GM20431 (cell line): Measurements from ENCODE around the gene NXPH1.

Experiments used
- in situ Hi-C: fragments of 300-500 bp; cut with MseI, MboI; formaldehyde crosslinking; loops from one replicate; pipeline ENCODE4 v1.15.0; 2020; ENCODE audit warnings: low sequenced_read_pairs; ENCODE audit not compliant: unreplicated experiment

Gene NXPH1

GRCh38 chr7:8435590-8436545 is 2.5 kb downstream of the NXPH1 start:
- in situ Hi-C loops, result loop anchor here (25.0 kb wide), 2 partner anchors 276 to 1976 kb away; no protein-coding TSS in a partner anchor

DNA sequence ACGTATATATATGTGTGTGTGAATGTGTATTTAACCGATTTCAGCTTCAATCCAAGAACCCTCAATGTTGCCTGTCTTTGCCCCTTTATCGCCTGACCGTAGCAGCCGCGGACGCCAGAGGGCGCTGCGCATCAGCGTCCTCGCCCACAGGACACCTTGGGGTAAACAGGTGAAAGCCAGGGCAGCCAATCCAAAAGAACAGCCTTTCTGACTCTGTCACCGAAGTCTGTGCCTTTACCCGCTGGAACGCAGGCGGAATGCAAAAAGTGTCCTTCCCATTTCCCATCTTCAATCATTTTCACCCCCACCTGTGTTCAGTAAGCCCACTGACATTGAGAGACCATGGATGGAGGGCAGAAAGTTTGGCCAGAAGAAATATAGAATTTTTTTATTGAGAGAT is 3.6 kb downstream of the NXPH1 start:
- in situ Hi-C loops, result loop anchor here (25.0 kb wide), 2 partner anchors 275 to 1975 kb away; no protein-coding TSS in a partner anchor

DNA sequence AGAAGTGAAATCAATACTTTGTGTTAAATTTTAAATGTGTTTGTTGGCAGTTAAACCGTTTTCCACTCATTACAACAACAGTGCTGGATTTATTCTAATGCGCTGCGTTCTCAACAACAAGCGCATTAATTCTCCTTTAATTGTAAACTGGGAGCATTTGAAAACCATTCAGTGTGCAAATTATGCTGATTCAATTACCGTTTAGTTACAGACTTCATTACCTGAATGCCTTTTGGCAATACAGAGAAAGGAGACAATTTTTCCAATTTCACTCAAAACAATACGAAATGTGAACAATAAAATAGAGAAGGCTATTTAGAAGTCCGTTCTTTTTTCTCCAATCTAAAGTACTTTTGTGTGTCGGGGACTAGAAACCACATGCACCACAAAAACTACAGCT is 4.2 kb downstream of the NXPH1 start:
- in situ Hi-C loops, result loop anchor here (25.0 kb wide), 2 partner anchors 275 to 1975 kb away; no protein-coding TSS in a partner anchor

DNA sequence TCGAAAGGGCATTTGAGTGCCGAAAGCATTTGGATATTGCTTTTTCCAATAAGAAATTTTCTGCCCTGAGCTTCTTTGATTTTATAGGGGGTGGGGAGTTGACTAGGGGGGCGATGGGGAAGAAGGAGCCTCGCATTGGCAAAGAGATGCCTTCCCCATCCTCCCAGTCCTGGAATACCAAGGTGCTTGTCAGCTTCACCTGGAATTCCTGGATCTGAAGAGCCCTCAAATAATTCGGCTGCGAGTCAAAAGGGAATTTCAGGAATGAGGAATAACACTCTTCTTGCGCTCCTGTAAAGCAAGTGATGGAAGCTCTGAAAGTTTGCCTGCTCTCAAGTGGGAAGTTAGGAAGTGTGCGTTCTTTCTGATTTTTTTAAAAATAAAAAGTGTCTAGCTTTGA is 7.3 kb downstream of the NXPH1 start:
- in situ Hi-C loops, result loop anchor here (25.0 kb wide), 2 partner anchors 272 to 1972 kb away; no protein-coding TSS in a partner anchor

DNA sequence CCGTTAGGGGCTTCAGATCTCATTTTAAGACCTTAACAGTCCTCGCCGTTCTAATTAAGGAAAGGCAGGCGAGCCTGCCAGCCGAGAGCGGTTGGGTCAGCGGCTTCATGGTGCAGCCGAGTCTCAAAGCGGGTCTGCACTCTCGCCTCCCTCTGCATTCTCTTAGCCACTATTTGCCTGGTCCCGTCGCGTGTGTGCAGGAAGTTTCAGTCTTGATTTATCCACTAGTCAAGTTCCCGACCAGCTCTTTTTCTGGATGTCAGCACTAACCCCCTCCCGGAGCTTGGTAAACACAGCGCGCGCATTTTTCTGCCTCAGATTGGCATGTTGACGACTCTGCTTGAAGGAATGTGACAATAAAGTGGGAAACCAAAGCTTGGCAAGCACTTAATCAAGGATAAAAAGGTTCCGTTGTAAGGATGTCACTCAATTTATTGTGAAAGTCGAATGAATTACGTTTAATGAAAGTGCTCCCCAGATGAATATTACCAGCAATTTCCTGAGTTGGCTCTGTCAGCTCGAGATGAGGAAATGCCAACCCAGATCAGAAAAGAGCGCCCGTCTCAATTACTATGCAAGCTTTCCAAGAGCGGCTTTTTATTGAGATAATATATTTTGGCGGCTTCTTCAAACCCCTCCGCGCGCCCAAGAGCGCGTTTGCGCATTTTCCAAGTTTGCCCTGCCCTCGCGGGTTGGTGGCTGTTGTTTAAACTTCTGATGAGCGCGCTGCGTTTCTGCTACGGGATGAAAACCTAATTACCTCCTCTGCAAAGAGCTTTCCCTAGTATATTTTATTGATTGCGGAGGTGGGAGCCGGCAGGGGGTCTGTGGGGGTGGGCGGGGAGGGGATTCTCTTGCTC is 7.9 kb downstream of the NXPH1 start:
- in situ Hi-C loops, result loop anchor here (25.0 kb wide), 2 partner anchors 271 to 1971 kb away; no protein-coding TSS in a partner anchor

GRCh38 chr7:8442051-8442813 is 8.8 kb downstream of the NXPH1 start:
- in situ Hi-C loops, result loop anchor here (25.0 kb wide), 2 partner anchors 270 to 1970 kb away; no protein-coding TSS in a partner anchor

GRCh38 chr7:8442814-8443304 is 9.4 kb downstream of the NXPH1 start:
- in situ Hi-C loops, result loop anchor here (25.0 kb wide), 2 partner anchors 269 to 1969 kb away; no protein-coding TSS in a partner anchor

DNA sequence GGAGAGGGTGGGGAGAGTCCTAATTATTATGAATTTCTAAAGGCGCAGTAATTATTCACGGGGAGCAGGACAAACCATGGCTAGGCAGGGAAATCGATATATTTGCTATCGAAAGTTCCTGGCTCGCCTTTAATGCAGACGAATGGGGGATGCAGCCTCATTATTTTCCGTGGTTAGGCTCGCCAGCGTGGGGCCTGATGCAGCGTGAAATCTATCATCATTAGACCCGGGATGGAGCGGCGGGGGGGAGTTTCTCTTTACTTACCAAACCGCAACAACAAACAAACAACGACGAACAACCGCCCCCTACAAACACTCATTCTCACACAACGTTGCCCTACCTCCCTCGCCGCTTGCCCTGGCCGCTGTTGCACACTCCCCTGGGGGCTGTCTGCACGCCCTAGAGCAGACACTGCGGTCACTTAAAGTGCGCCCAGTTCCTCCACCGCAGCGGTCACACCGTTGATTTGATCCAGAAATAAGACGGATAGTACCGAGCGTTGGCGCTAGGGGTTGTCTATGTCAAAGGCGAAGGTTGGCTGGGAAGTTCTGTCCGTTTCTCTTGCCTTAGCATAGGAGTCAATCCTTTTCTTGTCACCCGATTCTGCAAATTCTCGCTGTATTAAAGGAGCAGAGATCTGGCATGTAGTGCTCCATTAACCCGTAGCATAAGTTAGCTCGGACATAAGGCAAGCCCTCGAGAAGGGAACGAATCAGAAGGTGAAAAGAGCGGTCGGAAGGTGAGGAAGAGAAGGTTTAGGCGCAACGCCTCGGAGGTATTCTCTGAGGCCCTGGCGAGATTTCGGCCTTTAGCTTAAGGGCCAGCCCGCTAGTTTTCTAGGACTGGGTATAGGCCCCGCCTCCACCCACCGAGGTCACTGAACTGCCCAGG is 10.4 kb downstream of the NXPH1 start:
- in situ Hi-C loops, result loop anchor here (25.0 kb wide), 2 partner anchors 268 to 1968 kb away; no protein-coding TSS in a partner anchor

- in situ Hi-C loops, result loop anchor here (25.0 kb wide), 2 partner anchors 268 to 1968 kb away; no protein-coding TSS in a partner anchor
These were observed 11.0 kb downstream of the NXPH1 start for GRCh38 chr7:8444468-8444769.

DNA sequence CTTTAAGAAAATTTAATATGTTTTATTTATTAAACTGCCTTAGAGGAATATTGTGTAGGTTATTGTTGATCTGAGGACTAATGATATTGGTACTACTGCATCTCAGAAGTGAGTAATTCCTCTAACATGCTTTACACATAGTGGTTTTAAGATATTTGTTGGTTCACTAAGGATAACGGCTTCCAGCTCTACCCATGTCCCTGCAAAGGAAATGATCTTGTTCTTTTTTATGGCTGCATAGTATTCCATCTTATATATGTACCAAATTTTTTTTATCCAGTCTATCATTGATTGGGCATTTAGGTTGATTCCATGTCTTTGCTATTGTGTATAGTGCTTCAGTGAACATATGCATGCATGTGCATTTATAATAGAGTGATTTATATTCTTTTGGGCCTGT is 20.1 kb downstream of the NXPH1 start:
- in situ Hi-C loops, result no loop called here

DNA sequence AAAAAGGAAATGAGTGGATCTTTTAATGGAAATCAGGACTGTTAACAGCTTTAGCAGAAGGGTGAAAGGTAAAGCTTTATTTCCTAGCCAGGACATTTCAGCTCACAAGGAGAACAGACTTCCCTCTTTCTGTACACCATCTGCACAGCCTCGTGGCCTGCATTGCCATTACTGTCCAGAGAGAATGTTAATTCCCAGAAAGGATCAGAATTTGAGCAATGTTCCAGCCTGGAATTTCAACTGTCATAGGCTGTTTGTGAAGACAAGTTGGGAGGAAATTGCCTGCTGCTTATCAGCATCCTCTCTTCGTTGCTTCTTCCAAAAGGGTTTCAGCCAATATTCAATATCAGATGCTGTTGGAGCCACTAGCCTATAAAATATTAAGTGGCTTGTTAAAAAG is 22.0 kb downstream of the NXPH1 start:
- in situ Hi-C loops, result no loop called here

- in situ Hi-C loops, result no loop called here
These were observed 28.9 kb downstream of the NXPH1 start for GRCh38 chr7:8462309-8462708.

DNA sequence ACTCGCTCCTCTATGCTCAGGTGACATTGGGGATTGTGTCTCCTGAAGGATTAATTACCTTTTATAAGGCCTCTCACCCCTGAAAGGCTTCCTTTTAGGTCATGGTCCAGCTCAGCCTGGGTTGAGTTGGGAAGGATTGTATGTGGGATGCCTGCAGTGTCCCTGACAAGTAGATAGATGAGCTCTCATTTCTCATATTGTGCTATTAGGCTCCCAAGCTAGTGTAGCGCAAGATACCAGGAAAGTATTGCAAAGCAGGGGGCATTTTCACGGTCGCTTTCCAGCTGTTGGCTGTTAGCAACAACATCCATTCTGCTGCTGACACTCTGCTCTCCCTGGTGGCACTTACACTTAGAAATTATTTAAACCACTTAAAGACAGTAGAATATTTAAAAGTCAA is 31.9 kb downstream of the NXPH1 start:
- in situ Hi-C loops, result no loop called here

DNA sequence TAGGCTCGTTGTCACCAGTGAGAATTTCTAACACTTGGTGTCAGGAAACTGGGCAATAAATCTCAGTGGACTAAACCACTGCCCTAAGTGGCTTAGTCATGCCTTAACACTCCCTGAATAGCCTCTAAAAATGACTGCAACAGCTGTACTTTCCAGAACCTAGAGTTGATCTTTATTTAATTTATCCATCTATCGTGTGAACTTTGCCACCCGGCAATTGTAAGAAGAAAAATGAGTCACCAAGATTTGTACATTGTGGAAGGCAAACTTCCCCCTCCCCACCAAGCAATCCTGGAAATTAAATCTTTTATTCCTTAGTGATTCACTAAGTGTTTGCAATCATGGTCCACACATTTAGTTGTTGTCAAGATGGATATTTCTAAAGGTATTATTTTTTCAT is 47.1 kb downstream of the NXPH1 start:
- in situ Hi-C loops, result no loop called here

GRCh38 chr7:8481096-8481495 is 47.7 kb downstream of the NXPH1 start:
- in situ Hi-C loops, result no loop called here

DNA sequence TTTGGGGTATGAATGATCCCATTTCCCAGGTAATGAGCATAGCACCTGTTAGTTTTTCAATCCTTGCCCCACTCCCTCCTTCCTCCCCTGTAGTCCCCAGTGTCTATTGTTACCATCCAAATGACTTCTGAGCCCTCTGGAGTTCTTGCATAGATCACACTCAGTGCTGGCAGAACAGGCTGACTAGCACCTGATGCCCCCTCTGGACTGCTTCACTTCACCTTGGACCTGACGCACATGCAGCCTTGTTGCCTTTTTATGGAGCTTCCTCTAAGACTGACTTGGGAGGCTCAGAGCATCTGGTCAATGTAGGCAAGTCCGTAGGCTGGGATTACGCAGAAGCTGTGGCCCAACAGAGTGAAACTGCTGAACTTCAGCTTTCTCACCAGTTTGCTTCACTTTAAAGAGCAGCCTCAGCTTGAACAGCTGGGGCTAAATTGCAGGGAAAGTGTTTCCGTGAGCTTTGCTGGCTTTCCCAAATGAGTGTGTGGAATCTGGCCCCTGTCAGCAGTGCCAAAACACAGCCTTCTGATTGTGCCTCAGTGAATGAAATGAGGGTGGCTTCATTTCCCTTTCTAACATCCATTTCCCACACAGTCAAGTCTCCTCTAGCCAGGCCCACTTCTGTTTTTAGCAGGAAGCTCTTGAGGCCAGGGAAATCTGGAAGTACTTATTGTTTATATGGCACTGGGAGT is 48.5 kb downstream of the NXPH1 start:
- in situ Hi-C loops, result no loop called here

DNA sequence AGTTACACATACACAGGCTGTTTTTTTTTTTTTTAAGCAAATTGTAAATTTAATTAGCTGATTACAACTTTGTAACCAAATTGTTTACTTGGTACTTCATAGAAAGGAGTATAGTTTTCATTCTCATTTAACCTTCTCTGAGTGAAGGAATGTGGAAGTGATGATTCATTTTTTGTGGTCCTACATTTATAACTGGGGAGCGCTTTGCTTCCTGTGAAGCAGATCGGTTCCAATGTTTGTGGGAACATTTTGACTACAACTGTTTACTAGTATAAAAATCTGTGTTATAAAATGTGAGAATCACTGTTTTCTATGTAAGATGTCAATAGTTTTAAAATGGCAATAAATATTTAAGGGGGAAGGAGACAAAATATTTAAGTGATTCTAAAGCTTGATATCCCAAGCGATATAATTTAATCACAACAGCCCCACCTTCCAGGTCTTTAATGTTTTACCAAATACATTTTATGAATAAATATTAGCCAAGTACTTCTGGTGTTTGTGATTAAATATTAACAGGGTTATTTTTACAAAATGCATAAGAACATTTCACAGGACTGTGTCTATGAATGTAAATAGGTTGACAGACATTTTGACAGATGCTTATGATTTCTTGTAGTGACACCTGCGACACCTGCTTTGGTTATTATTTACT is 57.1 kb downstream of the NXPH1 start:
- in situ Hi-C loops, result no loop called here

GRCh38 chr7:8491106-8491505 is 57.7 kb downstream of the NXPH1 start:
- in situ Hi-C loops, result no loop called here
